Motor neuron (in vitro differentiated cells): ENCODE results near the gene GNMT. TPM values are rescaled to one million over a fixed set of nuclear protein-coding genes. Genes with fewer than 3 reads are reported as not detected.
A peak's percentile ranks its signal among the peaks of the same experiment; 100 is the strongest.
"Not testable (repeated sequence)": the region's sequence is repeated elsewhere in the genome, so short reads cannot be mapped to it uniquely, and the experiment has no call there.

ENCODE experiments used
- ATAC-seq, 8 experiments: fragments of 200-7000 bp; cut with Tn5 transposase; replicated peaks in 6 of 8; 2 replicates each; pipeline ENCODE4 v1.8.0; 2021; ENCODE audit warnings: mild to moderate bottlenecking in 8 of 8, moderate library complexity in 8 of 8
- H3K27ac ChIP-seq, 2 donors: fragments of 250-450 bp; sonication (Bioruptor Pico); 2 replicates each; pipeline ENCODE4 v1.9.0; 2021; ENCODE audit warnings: antibody characterized with exemption in 2 of 2, mild to moderate bottlenecking in 2 of 2, moderate library complexity in 1 of 2
- H3K4me1 ChIP-seq, 2 donors: fragments of 250-450 bp; sonication (Bioruptor Pico); replicated peaks in 1 of 2; 2 replicates each; pipeline ENCODE4 v1.6.1; 2021; ENCODE audit warnings: antibody characterized with exemption in 2 of 2, mild to moderate bottlenecking in 2 of 2, moderate library complexity in 1 of 2
- H3K4me3 ChIP-seq, 5 donors: fragments of 250-450 bp; sonication (Bioruptor Pico); 2 replicates each; pipeline ENCODE4 v1.9.0; 2021; ENCODE audit warnings: antibody characterized with exemption in 5 of 5, mild to moderate bottlenecking in 5 of 5, moderate library complexity in 4 of 5
- WGBS, 10 experiments: fragments of 450-650 bp; shearing (Covaris generic); methylation state at CpG; one replicate each; pipeline ENCODE4 v1.0.0; 2022; 5-methylcytosine and 5-hydroxymethylcytosine counted together
- in situ Hi-C, 9 experiments: fragments of 400-800 bp; cut with MboI; loops; one replicate each; pipeline ENCODE4 v1.15.0; 2021; ENCODE audit warnings: low sequenced_read_pairs in 9 of 9, low pct_unique_long_range_greater_than_20kb in 2 of 9; ENCODE audit not compliant: unreplicated experiment in 9 of 9
- total RNA-seq, 8 experiments: library from RNA; unstranded; fragments of 300-600 nt; gene quantifications; 2 replicates each; pipeline versions ENCODE4 v1.2.3 to v1.2.4, GENCODE V29; 2022

Gene GNMT
- total RNA-seq, 8 experiments from 2014 or later = 0.11 to 0.62 (median 0.38) TPM; not detected in 2

DNA sequence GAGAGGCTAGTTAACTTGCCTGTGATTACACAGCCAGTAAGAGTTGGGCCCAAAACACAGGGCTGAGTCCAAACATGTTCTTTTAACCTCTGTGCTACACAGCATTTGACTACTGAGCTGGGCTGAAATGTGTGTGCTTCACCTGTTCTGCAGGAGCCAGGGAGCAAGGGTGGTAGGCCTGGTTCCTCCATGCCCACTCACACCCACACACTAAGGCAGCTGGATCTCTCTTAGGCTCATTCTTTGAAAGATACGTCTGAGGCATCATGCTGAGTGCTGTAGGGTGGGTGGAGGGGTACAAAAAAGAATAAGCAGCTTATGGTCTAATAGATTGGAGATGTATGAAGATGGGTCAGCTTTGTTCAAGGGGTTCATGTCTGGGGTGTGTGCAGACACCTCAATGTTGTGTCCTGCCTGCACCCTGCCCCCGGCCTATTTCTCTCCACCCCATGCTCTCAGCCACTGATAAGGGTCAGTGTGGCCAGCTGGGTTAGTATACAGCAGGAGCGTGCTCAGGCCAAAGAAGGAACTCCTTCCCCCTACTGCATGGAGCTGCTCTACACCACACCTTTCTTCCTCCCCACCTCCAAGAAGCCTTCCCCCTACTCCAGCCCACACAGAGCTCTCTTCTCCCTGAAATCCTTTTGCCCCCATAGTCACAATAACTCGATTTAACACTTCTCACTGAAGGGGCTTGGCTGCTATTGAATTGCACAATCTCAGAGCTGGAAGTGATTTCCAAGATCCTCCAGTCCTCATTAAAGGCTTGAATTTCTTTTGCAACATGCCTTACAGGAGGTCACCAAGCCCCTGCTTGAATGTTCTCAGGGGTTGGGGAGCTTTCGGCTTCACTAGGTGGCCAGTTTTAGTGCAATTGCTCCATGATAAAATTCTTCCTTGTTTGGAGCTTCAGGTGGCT lies 27.2 kb downstream of the GNMT start:
- no peak for ATAC-seq
- WGBS, 10 experiments = 0 to 96% (median 64%) methylated on average over 1 to 4 of the region's 5 CpGs; no CpG with 5 or more reads in 2 of the 10 experiments
- Histone ChIP-seq H3K4me3 (no peak overlapping the region), H3K27ac (no peak overlapping the region), H3K4me1 (peaks cover 0 to 4% of the 10 kb centered on the region in 2 donors)
- in situ Hi-C loops = no loop called here

DNA sequence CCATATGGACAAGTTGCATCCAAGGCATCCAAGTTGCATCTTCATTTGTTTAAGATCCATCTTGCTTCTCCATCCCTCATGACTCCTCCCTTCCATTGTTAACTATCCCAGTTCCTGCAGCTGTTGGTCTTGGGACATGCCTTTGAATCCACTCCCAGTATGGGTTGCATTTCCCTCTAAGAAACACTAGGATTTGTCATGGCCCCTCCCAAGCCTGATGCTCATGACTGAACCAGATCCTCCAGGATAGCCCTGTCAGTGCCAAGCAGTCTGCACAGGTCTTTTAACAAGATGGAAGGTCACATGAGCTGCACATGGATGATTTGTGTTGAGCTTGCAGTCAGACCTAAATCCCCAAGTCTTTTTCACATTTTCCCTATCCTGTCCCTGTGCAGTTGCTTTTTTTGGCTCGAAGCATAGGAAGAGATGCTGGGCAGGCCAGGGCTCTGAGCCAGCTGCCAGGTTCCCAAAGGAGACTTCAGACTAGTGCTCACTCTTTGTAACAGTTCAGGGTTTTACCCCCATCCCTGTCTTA lies 28.0 kb downstream of the GNMT start:
- in situ Hi-C loops = no loop called here
- 60 to 100% (median 100%) methylated on average over 1 of the region's 1 CpG; no CpG with 5 or more reads in 7 of the 10 experiments for WGBS, 10 experiments
- Histone ChIP-seq H3K4me3 (no peak overlapping the region), H3K27ac (no peak overlapping the region), H3K4me1 (peaks cover 0 to 4% of the 10 kb centered on the region in 2 donors)
- ATAC-seq = peak in 1 of 8 experiments; percentile 22

- H3K4me1 ChIP-seq = peaks cover 0 to 4% of the 10 kb centered on the region in 2 donors
- no peak overlapping the region for H3K27ac ChIP-seq
- WGBS, 10 experiments = 67 to 100% (median 95%) methylated on average over 1 to 5 of the region's 5 CpGs; no CpG with 5 or more reads in 5 of the 10 experiments
- in situ Hi-C loops = no loop called here
- H3K4me3 ChIP-seq = no peak overlapping the region
- no peak for ATAC-seq
These were observed 29.4 kb downstream of the GNMT start for GRCh38 chr6:42989923-42990322.

DNA sequence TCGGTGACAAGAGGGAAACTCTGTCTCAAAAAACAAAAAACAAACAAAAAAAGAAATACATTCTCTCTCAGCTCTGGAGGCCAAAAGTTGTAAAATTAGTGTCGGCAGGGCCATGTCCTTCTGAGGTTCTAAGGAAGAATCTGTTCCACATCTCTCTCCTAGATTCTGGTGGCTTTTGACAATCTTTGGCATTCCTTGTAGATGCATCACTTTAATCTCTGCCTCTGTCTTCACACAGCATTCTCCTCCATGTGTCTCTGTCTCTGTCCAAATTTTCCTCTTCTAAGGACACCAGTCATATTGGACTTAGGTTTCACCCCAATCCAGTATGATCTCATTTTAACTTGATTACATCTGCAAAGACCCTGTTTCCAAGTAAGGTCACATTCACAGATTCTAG lies 32.9 kb downstream of the GNMT start:
- WGBS, 10 experiments = 8 to 100% (median 86%) methylated on average over 1 to 2 of the region's 2 CpGs; no CpG with 5 or more reads in 3 of the 10 experiments
- no peak overlapping the region for H3K4me3 ChIP-seq
- ATAC-seq = no peak
- no peaks in the 10 kb centered on the region for H3K4me1 ChIP-seq
- in situ Hi-C loops = no loop called here
- no peak overlapping the region for H3K27ac ChIP-seq

GRCh38 chr6:42996513-42996912 lies 36.0 kb downstream of the GNMT start:
- ATAC-seq = no peak
- Histone ChIP-seq H3K4me3 (no peak overlapping the region), H3K27ac (no peak overlapping the region), H3K4me1 (no peaks in the 10 kb centered on the region)
- in situ Hi-C loops = no loop called here

GRCh38 chr6:42998205-42998604 lies 37.7 kb downstream of the GNMT start:
- 93 to 100% (median 96%) methylated on average over 3 to 7 of the region's 9 CpGs; no CpG with 5 or more reads in 6 of the 10 experiments for WGBS, 10 experiments
- ATAC-seq, H3K4me1 ChIP-seq, H3K27ac ChIP-seq, in situ Hi-C loops, H3K4me3 ChIP-seq: not testable (repeated sequence)

- WGBS, 10 experiments = 82 to 100% (median 95%) methylated on average over 1 to 7 of the region's 8 CpGs; no CpG with 5 or more reads in 1 of the 10 experiments
- Histone ChIP-seq H3K4me1 (no peaks in the 10 kb centered on the region), H3K4me3 (no peak overlapping the region), H3K27ac (no peak overlapping the region)
- in situ Hi-C loops = loop anchor here in 1 of 9 experiments (25.0 kb wide), 1 partner anchor 90 kb away; the partner anchor contains the start of gene PTCRA
- ATAC-seq = no peak
These were observed 41.3 kb downstream of the GNMT start for GRCh38 chr6:43001843-43002242.

GRCh38 chr6:43005844-43006243 lies 45.3 kb downstream of the GNMT start:
- no peak for ATAC-seq
- Histone ChIP-seq H3K4me3 (no peak overlapping the region), H3K4me1 (no peaks in the 10 kb centered on the region), H3K27ac (no peak overlapping the region)
- WGBS, 10 experiments = 57 to 100% (median 92%) methylated on average over 1 to 5 of the region's 5 CpGs; no CpG with 5 or more reads in 3 of the 10 experiments
- in situ Hi-C loops = loop anchor here in 1 of 9 experiments (25.0 kb wide), 1 partner anchor 94 kb away; the partner anchor contains the start of gene PTCRA

GRCh38 chr6:43006251-43006650 lies 45.7 kb downstream of the GNMT start:
- Histone ChIP-seq H3K4me1 (no peaks in the 10 kb centered on the region), H3K4me3 (no peak overlapping the region), H3K27ac (no peak overlapping the region)
- ATAC-seq = no peak
- in situ Hi-C loops = loop anchor here in 1 of 9 experiments (25.0 kb wide), 1 partner anchor 94 kb away; the partner anchor contains the start of gene PTCRA
- 84 to 100% (median 89%) methylated on average over 1 to 5 of the region's 11 CpGs; no CpG with 5 or more reads in 7 of the 10 experiments for WGBS, 10 experiments

DNA sequence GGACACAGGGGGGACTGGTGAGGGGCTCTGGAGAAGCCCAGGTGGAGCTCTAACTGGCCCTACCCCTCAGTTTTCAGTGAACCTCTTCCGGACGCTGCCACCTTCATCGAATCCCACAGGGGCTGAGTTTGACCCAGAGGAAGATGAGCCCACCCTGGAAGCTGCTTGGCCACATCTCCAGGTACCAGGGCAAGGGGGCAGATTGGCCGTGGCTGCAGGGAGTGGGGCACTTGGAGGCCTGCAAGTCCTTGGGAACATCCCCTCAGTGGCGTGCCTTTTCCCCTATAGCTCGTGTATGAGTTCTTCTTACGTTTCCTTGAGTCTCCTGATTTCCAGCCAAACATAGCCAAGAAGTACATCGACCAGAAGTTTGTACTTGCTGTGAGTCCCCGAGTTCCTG lies 46.6 kb downstream of the GNMT start:
- 82 to 100% (median 92%) methylated on average over 3 to 6 of the region's 9 CpGs; no CpG with 5 or more reads in 3 of the 10 experiments for WGBS, 10 experiments
- in situ Hi-C loops = loop anchor here in 1 of 9 experiments (25.0 kb wide), 1 partner anchor 95 kb away; the partner anchor contains the start of gene PTCRA
- no peak for ATAC-seq
- Histone ChIP-seq H3K4me1 (no peaks in the 10 kb centered on the region), H3K4me3 (no peak overlapping the region), H3K27ac (peak overlapping the region in 1 of 2 donors; percentile 49)

DNA sequence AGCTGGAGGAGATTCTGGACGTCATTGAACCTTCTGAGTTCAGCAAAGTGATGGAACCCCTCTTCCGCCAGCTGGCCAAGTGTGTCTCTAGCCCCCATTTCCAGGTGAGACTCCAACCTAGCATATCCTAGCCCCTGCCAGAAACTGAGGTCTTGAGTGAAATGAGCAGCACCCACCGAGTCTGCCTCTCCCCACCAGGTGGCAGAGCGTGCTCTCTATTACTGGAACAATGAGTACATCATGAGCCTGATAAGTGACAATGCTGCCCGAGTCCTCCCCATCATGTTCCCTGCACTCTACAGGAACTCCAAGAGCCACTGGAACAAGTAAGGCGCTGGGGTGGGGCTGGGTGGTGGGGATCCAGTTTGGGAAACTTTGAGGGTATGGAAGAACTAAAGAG lies 48.6 kb downstream of the GNMT start:
- H3K27ac ChIP-seq = no peak overlapping the region
- WGBS, 10 experiments = 51 to 100% (median 78%) methylated on average over 1 to 5 of the region's 6 CpGs; no CpG with 5 or more reads in 4 of the 10 experiments

DNA sequence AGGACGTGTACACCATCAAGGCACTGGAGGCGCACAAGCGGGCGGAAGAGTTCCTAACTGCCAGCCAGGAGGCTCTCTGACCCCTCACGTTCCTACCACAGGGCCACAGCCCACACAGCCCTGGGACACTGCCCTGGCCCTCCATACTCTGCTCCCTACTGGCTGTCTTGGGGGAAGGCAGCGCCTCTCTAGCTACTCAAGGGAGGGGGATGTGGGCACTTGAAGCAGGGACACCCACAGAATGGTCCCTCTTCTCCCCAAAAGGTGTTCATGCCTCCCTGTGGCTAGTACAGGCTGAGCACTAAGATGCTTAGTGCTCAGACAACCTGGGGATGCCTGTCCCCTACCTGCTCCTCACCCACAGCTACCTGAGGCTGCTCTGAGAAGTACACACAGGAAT lies 50.7 kb downstream of the GNMT start:
- in situ Hi-C loops = loop anchor here in 1 of 9 experiments (25.0 kb wide), 1 partner anchor 99 kb away; the partner anchor contains the start of gene PTCRA
- H3K4me3 ChIP-seq = no peak overlapping the region
- ATAC-seq = no peak
- H3K27ac ChIP-seq = no peak overlapping the region
- 80 to 91% (median 83%) methylated on average over 1 to 6 of the region's 6 CpGs; no CpG with 5 or more reads in 7 of the 10 experiments for WGBS, 10 experiments
- peaks cover 6 to 11% of the 10 kb centered on the region in 2 donors for H3K4me1 ChIP-seq

More for the DNA sequence above, 48.6 kb downstream of the GNMT start:
- Histone ChIP-seq H3K4me3 (no peak overlapping the region), H3K4me1 (peaks cover 4 to 6% of the 10 kb centered on the region in 2 donors)
- ATAC-seq = no peak
- in situ Hi-C loops = loop anchor here in 1 of 9 experiments (25.0 kb wide), 1 partner anchor 97 kb away; the partner anchor contains the start of gene PTCRA

DNA sequence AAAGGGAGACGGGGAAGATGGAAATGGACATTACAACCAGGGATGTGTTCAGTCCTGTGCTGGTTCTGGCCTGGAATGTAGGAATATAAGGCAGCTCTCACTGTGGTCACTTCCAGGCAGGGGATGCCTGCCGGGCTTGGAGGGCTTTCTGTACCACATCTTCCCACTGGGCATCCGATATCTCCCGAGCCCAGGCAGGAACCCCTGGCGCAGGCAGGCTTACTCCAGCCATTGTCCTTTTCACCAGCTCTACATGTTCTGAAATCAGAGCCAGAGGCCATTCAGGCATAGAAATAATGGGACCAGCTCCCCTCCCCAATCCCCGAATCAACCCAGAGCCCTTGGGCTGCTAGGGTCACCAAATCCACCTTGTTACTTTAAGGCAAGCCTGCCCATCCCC lies 51.8 kb downstream of the GNMT start:
- peaks cover 6 to 11% of the 10 kb centered on the region in 2 donors for H3K4me1 ChIP-seq
- no peak overlapping the region for H3K27ac ChIP-seq
- no peak for ATAC-seq
- 67 to 90% methylated on average over 1 to 6 of the region's 6 CpGs; no CpG with 5 or more reads in 8 of the 10 experiments for WGBS, 10 experiments
- H3K4me3 ChIP-seq = peak overlapping the region in 3 of 5 donors; percentile 69 to 93 (median 70)
- in situ Hi-C loops = loop anchor here in 1 of 9 experiments (25.0 kb wide), 1 partner anchor 100 kb away; the partner anchor contains the start of gene PTCRA
